ENCODE measurements around the gene ANK2.

Gene ANK2

DNA sequence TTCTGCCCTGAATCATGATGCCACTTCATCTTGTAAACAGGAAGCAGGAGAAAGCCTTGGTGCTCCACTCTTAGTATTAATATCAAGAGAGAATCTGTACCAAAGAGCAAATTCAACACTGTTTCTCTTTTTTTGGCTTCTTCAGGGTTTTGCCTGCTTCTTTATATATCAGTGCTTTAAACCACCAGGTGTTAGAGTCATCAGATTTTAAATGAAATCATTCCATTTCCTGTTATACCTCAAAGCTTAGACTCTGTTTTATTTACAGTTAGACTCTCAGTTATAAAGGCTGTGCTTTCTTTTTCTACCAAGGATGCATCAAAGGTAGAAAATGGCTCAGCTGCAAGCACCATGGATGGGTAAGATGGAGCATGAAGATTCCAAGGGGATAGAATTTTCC is 361.2 kb downstream of the ANK2 start:
- Histone ChIP-seq H3K4me2 (ENCODE audit: insufficient read depth, low read length) (no peak overlapping the region), H3K9me3 (ENCODE audit: insufficient read depth, low read length, severe bottlenecking) (no peaks in the 10 kb centered on the region), H4K20me1 (ENCODE audit: insufficient read depth, low read length) (no peaks in the 10 kb centered on the region), H3K27me3 (ENCODE audit: insufficient read depth, low read length, poor library complexity) (peaks cover 14% of the 10 kb centered on the region), H3K4me3 (ENCODE audit: low read depth in 1 of 2, low read length in 2 of 2) (no peak overlapping the region), H3K27ac (ENCODE audit: low read length) (no peak overlapping the region), H3K4me1 (ENCODE audit: insufficient read depth, low read length) (no peaks in the 10 kb centered on the region), H3K36me3 (ENCODE audit: insufficient read depth, low read length) (no peaks in the 10 kb centered on the region), H3K9ac (ENCODE audit: low read depth, low read length) (no peak overlapping the region), H2AFZ (ENCODE audit: low read depth, low read length) (no peak overlapping the region), H3K79me2 (ENCODE audit: insufficient read depth, low read length) (no peaks in the 10 kb centered on the region)
- ATAC-seq (ENCODE audit: insufficient read depth, low read depth) (no peak), DNase-seq (no peak)
- TF ChIP-seq EZH2 (IDR thresholded peaks at IDR 0.05; ENCODE audit: borderline replicate concordance, low read depth, low read length, severe bottlenecking): no peak
- TF ChIP-seq, protein P1, sequence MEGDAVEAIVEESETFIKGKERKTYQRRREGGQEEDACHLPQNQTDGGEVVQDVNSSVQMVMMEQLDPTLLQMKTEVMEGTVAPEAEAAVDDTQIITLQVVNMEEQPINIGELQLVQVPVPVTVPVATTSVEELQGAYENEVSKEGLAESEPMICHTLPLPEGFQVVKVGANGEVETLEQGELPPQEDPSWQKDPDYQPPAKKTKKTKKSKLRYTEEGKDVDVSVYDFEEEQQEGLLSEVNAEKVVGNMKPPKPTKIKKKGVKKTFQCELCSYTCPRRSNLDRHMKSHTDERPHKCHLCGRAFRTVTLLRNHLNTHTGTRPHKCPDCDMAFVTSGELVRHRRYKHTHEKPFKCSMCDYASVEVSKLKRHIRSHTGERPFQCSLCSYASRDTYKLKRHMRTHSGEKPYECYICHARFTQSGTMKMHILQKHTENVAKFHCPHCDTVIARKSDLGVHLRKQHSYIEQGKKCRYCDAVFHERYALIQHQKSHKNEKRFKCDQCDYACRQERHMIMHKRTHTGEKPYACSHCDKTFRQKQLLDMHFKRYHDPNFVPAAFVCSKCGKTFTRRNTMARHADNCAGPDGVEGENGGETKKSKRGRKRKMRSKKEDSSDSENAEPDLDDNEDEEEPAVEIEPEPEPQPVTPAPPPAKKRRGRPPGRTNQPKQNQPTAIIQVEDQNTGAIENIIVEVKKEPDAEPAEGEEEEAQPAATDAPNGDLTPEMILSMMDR (IDR thresholded peaks at IDR 0.05; ENCODE audit: borderline replicate concordance, extremely low read depth, low read length, poor library complexity, severe bottlenecking): no peak

DNA sequence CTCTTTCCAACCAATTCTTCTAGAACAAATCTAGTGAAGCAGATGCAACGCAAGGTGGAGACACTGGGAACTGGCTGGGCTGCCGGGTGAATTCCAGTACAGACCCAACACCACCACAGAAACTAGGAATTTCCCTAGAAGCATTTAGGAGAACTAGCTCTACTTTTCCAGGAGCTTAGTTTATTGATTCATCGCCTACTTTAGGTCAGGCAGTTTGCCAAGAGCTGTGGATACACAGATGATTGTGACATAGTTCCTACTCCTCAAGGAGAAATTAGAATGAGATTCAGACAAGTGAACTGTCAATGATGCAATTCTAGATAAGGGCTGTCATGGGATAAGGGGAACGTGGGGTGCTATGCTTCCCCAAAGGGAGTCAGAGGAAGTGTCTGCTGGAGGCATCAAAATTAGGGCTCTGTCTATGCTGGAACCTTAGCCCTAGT is 362.1 kb downstream of the ANK2 start:
- Histone ChIP-seq H3K79me2 (ENCODE audit: insufficient read depth, low read length) (no peaks in the 10 kb centered on the region), H3K9me3 (ENCODE audit: insufficient read depth, low read length, severe bottlenecking) (no peaks in the 10 kb centered on the region), H3K27ac (ENCODE audit: low read length) (no peak overlapping the region), H3K27me3 (ENCODE audit: insufficient read depth, low read length, poor library complexity) (peaks cover 14% of the 10 kb centered on the region), H3K9ac (ENCODE audit: low read depth, low read length) (no peak overlapping the region), H3K36me3 (ENCODE audit: insufficient read depth, low read length) (no peaks in the 10 kb centered on the region), H2AFZ (ENCODE audit: low read depth, low read length) (no peak overlapping the region), H3K4me3 (ENCODE audit: low read depth in 1 of 2, low read length in 2 of 2) (no peak overlapping the region), H3K4me1 (ENCODE audit: insufficient read depth, low read length) (no peaks in the 10 kb centered on the region), H4K20me1 (ENCODE audit: insufficient read depth, low read length) (no peaks in the 10 kb centered on the region), H3K4me2 (ENCODE audit: insufficient read depth, low read length) (no peak overlapping the region)
- DNase-seq: no peak
- no peak for TF ChIP-seq EZH2 (IDR thresholded peaks at IDR 0.05; ENCODE audit: borderline replicate concordance, low read depth, low read length, severe bottlenecking)
- TF ChIP-seq, protein P1 (IDR thresholded peaks at IDR 0.05; ENCODE audit: borderline replicate concordance, extremely low read depth, low read length, poor library complexity, severe bottlenecking): no peak
- ATAC-seq (ENCODE audit: insufficient read depth, low read depth): no peak

DNA sequence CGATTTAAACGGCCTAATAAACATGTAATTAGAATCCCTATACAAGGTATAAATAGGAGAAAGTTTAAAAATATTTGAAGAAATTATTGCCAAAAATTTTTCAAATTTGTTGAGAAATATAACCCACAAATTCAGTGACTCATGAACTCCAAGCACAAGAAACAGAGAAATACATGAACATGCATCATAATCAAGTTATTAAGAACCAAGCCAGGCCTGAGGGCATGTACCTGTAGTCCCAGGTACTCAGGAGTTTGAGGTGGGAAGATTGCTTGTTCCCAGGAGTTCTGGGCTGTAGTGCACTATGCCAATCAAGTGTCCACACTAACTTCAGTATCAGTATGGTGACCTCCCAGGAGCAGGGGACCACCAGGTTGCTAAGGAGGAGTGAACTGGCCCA is 370.2 kb downstream of the ANK2 start:
- no peaks in the 10 kb centered on the region for H3K9me3 ChIP-seq (ENCODE audit: insufficient read depth, low read length, severe bottlenecking)
- H3K79me2 ChIP-seq (ENCODE audit: insufficient read depth, low read length): no peaks in the 10 kb centered on the region
- no peak overlapping the region for H3K27ac ChIP-seq (ENCODE audit: low read length)
- H3K27me3 ChIP-seq (ENCODE audit: insufficient read depth, low read length, poor library complexity): no peaks in the 10 kb centered on the region
- TF ChIP-seq, protein P1 (IDR thresholded peaks at IDR 0.05; ENCODE audit: borderline replicate concordance, extremely low read depth, low read length, poor library complexity, severe bottlenecking): no peak
- no peak for TF ChIP-seq EZH2 (IDR thresholded peaks at IDR 0.05; ENCODE audit: borderline replicate concordance, low read depth, low read length, severe bottlenecking)
- no peak overlapping the region for H3K4me2 ChIP-seq (ENCODE audit: insufficient read depth, low read length)
- DNase-seq (no peak), ATAC-seq (ENCODE audit: insufficient read depth, low read depth) (no peak)
- H4K20me1 ChIP-seq (ENCODE audit: insufficient read depth, low read length): no peaks in the 10 kb centered on the region
- H3K4me3 ChIP-seq (ENCODE audit: low read depth in 1 of 2, low read length in 2 of 2): no peak overlapping the region
- no peaks in the 10 kb centered on the region for H3K4me1 ChIP-seq (ENCODE audit: insufficient read depth, low read length)
- no peak overlapping the region for H3K9ac ChIP-seq (ENCODE audit: low read depth, low read length)
- no peak overlapping the region for H2AFZ ChIP-seq (ENCODE audit: low read depth, low read length)
- no peaks in the 10 kb centered on the region for H3K36me3 ChIP-seq (ENCODE audit: insufficient read depth, low read length)

DNA sequence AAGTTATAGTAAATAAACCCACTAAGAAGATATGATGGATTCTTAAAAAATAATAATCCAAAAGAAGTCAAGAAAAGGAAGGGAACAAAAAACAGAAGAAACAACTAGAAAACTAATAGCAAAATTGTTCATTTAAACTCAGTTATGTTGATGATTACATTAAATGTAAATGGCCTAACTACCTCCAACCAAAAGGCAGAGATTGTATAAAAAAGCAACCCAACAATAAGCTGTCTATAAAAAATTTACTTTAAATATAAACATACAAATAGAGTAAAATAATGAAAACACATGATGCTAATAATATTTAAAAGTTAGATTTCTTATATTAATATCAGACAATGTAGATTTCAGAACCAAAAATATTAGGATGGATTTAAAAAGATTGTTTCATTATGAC is 371.5 kb downstream of the ANK2 start:
- H3K9me3 ChIP-seq (ENCODE audit: insufficient read depth, low read length, severe bottlenecking): no peaks in the 10 kb centered on the region
- no peak overlapping the region for H2AFZ ChIP-seq (ENCODE audit: low read depth, low read length)
- no peak overlapping the region for H3K4me3 ChIP-seq (ENCODE audit: low read depth in 1 of 2, low read length in 2 of 2)
- H3K27ac ChIP-seq (ENCODE audit: low read length): no peak overlapping the region
- no peaks in the 10 kb centered on the region for H3K79me2 ChIP-seq (ENCODE audit: insufficient read depth, low read length)
- DNase-seq: no peak
- H4K20me1 ChIP-seq (ENCODE audit: insufficient read depth, low read length): no peaks in the 10 kb centered on the region
- H3K9ac ChIP-seq (ENCODE audit: low read depth, low read length): no peak overlapping the region
- ATAC-seq (ENCODE audit: insufficient read depth, low read depth): no peak
- TF ChIP-seq EZH2 (IDR thresholded peaks at IDR 0.05; ENCODE audit: borderline replicate concordance, low read depth, low read length, severe bottlenecking): no peak
- TF ChIP-seq, protein P1 (IDR thresholded peaks at IDR 0.05; ENCODE audit: borderline replicate concordance, extremely low read depth, low read length, poor library complexity, severe bottlenecking): no peak
- H3K4me1 ChIP-seq (ENCODE audit: insufficient read depth, low read length): no peaks in the 10 kb centered on the region
- H3K36me3 ChIP-seq (ENCODE audit: insufficient read depth, low read length): no peaks in the 10 kb centered on the region
- no peak overlapping the region for H3K4me2 ChIP-seq (ENCODE audit: insufficient read depth, low read length)
- no peaks in the 10 kb centered on the region for H3K27me3 ChIP-seq (ENCODE audit: insufficient read depth, low read length, poor library complexity)
